ENCODE results near the gene DRD4.
A peak's percentile ranks its signal among the peaks of the same experiment; 100 is the strongest.

DRD4 gene

DNA sequence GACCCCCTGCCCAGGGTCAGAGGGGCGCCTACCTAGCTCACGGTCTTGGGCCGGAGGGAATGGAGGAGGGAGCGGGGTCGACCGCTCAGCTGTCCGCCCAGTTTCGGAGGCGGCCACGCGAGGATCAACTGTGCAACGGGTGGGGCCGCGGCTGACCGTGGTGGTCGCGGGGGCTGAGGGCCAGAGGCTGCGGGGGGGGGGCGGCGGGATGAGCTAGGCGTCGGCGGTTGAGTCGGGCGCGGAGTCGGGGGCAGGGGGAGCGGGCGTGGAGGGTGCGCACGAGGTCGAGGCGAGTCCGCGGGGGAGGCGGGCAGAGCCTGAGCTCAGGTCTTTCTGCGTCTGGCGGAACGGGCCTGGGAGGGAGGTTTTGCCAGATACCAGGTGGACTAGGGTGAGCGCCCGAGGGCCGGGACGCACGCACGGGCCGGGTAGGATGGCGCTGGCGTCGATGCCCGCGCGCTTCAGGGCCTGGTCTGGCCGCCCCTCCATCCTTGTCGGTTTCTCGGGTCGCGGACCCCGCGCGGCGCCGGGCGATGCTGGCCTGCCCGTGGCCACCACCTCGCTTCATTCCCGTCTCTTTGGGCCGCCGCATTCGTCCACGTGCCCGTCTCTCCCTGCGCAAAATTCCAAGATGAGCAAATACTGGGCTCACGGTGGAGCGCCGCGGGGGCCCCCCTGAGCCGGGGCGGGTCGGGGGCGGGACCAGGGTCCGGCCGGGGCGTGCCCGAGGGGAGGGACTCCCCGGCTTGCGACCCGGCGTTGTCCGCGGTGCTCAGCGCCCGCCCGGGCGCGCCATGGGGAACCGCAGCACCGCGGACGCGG, at the start of gene DRD4:
Gene DRD4, plus strand, starts transcription at position 759 of the 822 bp plus-strand sequence. Its CDS starts 36 bp downstream, at position 795.
- no peak for DNase-seq

DNA sequence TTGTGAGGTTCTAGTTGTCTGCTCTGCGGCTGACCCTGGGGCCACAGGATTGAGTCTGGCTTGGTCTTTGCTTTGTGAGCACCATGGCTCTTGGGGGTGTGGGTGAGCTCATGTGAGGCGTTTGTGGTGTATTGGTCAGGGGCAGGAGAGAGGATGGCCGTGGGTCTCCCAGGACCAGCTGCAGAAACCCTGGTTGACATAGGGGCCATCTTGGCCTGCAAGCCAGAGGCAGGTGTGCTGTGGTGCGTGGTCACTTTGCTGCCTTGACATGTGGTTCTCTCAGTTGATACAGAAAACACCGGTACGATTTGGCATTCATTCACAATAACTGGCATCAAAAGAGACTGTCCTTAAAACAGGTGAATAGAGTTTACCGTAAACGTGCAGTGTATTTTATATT, 49.5 kb upstream of the DRD4 start:
- DNase-seq = no peak

DNA sequence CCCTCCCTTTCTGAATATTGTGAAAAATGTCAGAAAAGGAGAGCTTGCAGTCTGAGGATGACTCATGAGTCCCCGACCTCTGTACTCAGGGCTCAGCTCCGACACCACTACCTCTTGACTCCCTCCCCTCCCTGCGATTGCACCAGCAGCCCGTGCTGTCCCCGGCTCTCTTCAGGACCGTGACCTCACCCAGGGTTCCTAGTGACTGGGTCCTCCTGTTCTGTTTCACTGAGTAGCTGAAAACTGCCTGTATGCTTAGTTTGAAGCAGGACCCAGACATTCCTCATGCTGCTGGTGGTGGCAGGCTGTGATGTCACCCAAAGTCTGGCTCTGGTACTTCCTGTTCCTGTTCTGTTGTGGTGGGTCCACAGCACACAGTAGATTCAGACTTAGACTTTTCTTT, 49.1 kb upstream of the DRD4 start:
- DNase-seq = peak; percentile 86

DNA sequence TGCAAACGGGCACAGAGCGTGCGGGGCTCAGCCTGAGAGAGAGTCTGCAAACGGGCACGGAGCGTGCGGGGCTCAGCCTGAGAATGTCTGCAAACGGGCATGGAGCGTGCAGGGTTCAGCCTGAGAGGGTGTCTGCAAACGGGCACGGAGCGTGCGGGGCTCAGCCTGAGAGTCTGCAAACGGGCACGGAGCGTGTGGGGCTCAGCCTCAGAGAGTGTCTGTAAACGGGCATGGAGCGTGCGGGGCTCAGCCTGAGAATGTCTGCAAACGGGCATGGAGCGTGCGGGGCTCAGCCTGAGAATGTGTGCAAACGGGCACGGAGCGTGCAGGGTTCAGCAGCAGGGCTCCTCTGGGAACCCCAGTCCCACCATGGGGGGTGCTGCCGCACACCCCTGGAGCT, 47.3 kb upstream of the DRD4 start:
- DNase-seq = no peak

DNA sequence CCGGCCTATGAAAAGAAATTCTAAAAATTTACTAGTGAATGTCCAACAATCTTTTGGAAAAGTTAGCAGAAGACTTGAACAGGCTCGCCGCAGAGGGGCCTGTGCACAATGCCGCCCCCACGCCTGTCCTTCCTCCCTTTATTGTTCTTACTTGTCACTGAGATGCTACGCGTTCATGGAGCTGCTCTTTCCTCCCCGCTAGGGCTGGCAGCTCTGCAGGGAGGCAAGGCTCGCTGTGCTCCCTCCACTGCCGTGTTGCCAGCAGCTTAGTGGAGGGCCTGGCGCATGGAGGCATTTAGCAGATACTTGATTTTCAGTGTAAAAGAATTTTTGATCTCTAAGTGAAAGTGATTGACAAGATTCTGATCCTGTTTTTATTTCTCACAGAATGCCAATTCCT, 46.1 kb upstream of the DRD4 start:
- no peak for DNase-seq

DNA sequence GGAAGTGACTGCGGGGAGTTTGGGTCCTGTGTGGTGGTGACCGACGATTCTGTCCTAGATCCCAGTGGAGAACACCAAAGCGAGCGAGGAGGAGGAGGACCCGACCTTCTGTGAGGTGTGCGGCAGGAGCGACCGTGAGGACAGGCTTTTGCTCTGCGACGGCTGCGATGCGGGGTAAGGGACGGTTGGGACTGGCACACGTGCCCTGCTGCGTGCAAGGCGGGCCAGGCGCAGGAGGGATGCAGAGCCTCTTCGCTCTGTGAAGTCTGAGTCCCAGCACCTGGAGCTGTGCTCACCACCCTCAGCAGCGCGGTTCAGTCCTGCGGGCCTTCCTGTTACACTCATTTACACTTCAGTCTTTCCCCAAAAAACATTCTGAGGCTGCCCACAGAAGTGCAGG, 44.6 kb upstream of the DRD4 start:
- DNase-seq = no peak

DNA sequence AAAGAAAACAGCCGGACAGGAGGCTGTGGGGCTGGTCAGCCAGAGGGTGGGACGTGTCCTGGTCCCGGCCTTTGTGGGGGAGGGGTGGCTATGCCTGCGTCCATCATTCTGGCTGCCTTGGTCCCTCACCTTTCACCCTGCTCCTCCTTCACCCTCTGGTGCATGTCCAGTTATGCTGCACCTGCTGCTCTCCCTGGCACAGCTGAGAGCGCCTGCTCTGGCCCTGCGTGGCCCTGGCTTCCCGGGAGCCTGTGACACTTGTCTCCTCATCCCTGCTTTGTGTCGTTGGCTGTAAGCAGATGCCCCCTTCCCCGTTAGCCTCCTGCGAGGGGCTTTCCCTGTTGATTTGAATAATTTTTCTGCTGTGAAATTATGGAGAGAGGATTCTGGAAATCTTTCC, 44.2 kb upstream of the DRD4 start:
- DNase-seq = no peak

DNA sequence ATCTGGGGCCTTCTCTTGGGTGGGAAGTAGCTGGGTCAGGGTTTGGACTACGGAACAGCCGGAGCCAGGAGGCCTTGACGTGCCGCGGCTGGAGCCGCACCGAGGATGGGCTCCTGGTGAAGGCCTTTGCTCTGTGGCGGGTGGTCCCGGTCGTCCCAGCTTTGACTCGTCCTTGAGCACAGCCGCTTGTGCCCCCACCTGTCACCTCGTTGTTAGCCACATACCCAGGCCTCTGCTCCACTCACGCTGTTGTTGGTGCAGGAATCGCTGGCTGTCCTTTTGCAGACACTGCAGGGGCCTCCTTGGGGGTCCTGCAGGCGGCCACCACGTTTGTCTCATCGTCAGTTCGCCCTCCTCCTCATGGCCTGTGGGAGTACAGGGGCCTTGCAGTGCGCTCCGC, 43.7 kb upstream of the DRD4 start:
- no peak for DNase-seq

DNA sequence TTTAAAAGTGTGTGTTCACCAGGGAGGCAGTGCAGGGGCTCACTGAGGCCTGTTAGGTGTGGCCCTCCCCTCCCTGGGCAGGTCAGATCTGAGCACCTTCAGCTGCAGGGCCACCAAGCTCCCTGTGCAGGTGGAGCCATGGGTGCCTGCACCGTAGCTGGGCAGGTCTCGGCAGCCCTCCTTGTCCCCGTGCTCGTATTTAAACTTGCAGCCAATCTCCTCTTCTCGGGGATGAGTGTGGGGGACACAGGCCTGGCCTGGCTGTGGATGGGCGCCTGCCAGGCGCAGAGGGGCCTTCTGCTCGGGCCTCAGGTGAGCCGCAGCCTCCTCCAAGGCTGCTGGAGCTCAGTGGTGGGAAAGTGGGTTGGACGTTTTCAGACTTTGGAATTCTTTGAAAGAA, 41.7 kb upstream of the DRD4 start:
- no peak for DNase-seq

DNA sequence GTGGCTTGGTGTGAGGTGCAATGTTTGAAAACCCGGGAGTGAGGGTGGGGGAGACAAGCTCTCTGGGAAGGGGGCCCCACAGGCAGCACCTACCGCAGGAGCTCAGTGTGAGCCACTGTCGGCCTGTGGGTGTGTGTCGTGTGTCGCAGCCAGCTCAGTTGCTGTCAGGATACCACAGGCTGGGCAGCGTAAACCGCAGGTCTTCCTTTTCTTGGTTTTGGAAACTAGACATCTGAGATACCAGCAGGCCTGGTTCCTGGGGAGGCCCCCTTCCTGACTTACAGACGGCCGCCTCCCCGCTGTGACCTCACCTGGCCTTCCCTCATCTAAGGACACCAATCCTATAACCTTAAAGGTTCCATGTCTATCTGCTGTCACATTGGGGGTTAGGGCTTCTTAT, 40.7 kb upstream of the DRD4 start:
- no peak for DNase-seq

DNA sequence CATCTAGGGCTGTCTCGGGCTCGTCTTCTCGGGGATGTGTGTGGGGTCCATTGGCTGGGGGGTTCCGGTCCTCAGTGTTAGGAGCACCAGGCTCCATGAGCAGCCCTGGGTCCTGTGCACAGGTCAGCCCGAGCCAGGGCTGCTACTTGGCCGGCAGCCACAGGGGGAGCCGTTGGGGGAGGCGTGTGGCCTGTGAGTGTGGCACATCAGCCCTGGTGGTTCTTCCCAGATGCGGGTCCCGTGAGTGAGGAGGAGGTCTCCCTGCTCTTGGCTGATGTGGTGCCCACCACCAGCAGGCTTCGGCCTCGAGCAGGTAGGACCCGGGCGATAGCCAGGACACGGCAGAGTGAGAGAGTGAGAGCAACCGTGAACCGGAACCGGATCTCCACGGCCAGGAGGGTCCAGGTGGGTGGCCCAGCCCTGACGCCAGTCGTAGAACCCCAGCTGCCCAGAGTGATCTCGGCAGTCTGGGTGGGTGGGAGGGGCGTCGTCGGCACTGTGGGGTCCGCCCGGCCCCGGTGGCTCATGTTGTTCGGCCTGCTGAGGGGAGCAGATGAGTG, 39.8 kb upstream of the DRD4 start:
- no peak for DNase-seq

DNA sequence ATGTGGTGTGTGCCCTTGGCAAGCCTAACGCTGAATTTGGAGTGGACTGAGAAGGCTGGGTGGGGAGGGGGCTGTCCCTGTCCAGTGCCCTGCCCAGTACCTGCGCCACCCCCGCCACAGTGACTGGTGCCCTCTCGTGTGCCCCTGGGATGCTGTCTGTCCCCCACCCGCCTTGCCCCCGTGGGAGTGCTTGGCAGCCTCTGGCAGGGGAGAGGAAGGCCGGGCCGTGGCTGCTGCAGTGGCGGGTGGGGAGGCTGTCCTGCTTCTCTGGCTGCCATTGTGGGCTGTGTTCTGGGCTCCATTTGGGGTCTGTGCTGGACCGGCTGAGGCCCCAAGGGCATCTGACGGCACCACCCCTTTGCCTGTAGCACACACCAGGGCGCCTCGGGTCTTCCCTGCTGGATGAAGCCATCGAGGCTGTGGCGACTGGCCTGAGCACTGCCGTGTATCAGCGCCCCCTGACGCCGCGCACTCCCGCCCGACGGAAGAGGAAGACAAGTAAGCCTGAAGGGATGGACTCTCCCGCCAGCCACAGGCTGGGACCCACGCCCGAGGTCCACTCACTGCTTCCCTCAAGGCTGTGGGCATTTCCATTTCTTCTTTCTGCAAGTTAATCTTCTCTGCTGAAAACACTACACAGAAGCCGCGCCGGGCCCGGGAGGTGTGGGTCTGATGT, 38.9 kb upstream of the DRD4 start:
- DNase-seq = no peak

DNA sequence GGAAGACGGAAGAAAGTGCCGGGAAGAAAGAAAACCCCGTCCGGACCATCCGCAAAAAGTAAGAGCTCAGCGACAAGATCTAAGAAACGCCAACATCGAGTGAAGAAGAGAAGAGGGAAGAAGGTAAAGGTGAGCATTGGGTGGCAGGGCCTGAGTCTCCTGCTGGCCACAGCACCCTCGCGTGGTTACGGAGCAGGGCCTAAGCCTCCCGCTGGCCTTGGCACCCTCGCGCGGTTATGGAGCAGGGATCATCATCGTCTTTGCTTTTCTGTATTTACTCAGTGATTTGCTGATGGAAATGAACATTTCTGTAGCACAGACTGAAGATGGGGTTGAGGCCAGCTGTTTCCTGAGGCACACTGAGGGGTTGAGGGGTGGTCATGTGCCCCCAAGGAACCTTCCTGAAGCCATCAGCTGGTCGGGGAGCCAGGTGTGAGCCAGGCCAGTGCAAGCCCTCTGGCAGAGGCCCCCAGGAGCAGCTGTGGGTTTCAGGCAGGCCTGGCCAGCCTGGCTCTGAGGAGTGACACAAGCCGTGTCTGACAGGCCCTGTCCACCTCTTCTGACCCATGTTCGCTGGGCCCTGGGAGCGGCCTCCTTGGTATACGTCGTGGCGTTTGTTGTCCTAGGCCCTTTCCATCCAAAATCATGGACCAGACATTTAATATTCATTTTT, 35.4 kb upstream of the DRD4 start:
- no peak for DNase-seq

DNA sequence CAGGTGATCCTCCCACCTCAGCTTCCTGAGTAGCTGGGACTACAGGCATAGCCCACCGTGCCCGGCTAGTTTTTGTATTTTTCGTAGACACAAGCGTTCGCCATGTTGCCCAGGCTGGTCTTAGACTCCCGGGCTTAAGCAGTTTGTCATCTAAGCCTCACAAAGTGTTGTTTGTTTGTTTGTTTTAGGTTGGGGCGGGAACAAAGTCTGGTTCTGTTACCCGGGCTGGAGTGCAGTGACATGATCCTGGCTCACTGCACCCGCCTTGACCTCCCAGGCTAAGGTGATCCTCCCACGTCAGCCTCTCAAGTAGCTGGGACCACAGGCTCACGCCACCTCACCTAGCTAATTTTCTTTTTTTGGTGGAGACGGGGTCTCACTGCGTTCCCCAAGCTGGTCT, 33.9 kb upstream of the DRD4 start:
- no peak for DNase-seq

DNA sequence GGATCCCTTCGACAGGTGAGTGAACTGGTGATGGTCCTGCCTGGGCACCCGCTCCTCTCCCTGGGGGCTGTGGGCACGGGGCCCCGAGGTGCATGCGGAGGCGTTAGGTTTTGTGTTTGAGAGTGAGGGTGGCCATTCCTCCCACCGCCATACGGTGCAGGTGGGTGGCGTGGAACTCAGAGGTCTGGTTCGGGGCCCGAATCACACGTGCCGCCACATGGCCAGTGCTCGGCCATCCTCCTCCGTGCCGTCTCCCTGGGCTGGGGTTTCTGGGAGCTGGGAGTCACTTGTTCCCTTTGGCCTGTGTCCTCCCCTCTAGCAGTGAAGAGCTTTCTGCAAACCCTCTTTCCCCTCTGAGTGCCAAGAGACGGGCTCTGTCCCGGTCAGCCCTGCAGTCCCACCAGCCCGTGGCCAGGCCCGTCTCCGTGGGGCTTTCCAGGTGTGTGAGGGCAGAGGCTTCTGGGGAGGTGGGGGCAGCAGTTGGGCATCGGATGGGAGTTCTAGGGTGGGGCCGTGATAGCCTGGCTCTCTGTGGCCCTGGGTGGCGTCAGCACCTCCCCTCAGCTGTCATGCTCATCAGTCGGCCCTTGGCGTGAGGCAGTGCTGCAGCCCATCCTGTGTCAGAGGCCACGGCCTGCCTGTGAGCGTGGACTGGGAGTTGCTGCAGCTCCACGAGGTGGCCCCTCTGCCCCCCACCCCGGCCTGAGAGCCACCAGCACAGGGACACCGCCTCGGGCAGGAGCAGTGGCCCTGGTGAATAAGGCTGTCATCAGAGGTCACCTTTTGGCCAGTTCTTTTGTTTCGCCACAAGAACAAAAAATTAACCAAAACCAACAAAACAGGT, 31.6 kb upstream of the DRD4 start:
- no peak for DNase-seq

DNA sequence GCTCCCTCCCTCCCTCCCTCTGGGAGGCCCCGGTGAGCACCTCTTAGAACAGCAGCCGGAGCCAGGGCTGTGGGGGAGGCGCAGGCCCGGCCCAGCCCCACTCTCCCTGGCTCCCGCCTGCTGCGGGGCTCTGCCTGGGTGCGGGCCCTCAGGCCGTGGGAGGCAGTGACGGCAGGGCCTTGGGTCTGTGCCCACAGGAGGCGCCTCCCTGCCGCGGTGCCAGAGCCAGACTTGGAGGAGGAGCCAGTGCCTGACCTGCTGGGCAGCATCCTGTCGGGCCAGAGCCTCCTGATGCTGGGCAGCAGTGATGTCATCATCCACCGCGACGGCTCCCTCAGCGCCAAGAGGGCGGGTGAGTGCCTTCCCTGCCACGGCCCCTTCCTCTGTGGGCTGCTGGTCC, 30.8 kb upstream of the DRD4 start:
- DNase-seq = no peak

DNA sequence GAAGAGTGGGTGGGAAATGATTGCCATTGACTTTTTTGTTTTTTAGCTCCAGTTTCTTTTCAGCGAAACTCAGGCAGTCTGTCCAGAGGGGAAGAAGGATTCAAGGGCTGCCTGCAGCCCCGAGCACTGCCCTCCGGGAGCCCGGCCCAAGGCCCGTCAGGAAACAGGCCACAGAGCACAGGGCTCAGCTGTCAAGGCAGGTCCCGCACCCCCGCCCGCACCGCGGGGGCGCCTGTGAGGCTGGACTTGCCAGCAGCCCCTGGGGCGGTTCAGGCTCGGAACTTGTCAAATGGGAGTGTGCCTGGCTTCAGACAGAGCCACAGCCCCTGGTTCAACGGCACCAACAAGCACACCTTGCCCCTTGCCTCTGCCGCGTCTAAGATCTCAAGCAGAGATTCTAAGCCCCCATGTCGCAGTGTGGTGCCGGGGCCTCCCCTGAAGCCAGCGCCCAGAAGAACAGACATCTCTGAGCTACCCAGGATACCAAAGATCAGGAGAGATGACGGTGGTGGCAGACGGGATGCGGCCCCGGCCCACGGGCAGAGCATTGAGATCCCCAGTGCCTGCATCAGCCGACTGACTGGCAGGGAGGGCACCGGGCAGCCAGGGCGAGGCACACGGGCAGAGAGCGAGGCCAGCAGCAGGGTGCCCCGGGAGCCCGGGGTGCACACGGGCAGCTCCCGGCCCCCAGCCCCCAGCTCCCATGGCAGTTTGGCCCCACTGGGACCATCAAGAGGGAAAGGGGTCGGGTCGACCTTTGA, 29.9 kb upstream of the DRD4 start:
- DNase-seq = no peak

DNA sequence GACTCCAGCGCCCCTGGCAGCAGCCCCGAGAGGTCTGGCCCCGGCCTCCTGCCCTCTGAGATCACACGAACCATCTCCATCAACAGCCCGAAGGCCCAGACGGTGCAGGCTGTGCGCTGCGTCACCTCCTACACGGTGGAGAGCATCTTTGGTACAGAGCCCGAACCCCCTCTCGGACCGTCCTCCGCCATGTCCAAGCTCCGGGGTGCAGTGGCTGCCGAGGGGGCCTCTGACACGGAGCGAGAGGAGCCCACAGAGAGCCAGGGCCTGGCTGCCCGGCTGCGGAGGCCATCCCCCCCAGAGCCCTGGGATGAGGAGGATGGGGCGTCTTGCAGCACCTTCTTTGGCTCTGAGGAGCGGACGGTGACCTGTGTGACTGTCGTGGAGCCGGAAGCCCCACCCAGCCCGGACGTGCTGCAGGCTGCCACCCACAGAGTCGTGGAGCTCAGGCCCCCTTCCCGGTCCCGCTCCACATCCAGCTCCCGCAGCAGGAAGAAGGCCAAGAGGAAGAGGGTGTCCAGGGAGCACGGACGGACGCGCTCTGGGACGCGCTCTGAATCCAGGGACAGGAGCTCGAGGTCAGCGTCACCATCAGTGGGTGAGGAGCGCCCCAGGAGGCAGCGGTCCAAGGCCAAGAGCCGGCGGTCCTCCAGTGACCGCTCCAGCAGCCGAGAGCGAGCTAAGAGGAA, 29.0 kb upstream of the DRD4 start:
- DNase-seq = no peak

DNA sequence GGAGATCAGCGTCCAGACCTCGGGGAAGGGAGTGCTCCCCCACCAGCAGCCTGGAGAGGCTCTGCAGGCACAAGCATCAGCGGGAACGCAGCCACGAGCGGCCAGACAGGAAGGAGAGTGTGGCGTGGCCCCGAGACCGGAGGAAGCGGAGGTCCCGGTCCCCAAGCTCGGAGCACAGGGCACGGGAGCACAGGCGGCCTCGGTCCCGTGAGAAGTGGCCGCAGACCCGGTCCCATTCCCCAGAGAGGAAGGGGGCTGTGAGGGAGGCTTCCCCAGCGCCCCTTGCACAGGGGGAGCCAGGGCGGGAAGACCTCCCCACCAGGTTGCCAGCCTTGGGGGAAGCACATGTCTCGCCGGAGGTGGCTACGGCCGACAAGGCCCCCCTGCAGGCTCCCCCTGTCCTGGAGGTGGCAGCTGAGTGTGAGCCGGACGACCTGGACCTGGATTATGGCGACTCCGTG, 28.2 kb upstream of the DRD4 start:
- no peak for DNase-seq

DNA sequence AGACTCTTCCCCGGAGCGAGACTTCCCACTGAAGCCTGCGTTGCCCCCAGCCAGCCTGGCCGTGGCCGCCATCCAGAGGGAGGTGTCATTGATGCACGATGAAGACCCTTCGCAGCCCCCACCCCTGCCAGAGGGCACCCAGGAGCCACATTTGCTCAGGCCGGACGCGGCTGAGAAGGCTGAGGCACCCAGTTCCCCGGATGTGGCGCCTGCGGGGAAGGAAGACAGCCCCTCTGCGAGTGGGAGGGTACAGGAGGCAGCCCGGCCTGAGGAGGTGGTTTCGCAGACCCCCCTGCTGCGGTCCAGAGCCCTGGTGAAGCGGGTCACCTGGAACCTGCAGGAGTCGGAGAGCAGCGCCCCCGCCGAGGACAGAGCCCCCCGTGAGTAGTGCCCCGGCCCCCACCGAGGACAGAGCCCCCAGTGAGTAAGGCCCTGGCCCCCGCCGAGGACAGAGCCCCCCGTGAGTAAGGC, 27.7 kb upstream of the DRD4 start:
- DNase-seq = no peak

DNA sequence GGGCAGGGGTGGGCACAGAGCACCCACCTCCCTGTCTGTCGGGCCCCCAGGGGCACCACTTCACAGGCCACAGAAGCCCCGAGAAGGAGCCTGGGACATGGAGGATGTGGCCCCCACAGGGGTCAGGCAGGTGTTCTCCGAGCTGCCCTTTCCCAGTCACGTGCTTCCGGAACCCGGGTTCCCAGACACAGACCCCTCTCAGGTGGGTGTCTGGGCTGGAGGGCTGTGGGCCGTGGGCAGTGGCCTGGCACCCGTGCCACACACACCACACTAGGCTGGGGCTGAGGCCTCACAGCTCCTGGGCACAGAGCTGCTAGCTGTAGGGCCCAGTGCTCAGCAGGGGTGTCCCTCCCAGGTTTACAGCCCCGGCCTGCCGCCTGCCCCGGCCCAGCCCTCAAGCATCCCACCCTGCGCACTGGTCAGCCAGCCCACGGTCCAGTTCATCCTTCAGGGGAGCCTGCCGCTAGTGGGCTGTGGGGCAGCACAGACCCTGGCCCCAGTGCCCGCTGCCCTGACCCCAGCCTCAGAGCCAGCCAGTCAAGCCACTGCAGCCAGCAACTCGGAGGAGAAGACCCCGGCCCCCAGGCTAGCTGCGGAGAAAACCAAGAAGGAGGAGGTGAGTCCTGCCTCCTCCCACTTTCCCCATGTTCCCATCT, 26.8 kb upstream of the DRD4 start:
- DNase-seq = no peak
